ENCODE results near the gene PYGL. TPM values are rescaled to one million over a fixed set of nuclear protein-coding genes. Genes with fewer than 3 reads are reported as not detected.
"Not testable (repeated sequence)": the region's sequence is repeated elsewhere in the genome, so short reads cannot be mapped to it uniquely, and the experiment has no call there.

The PYGL gene
- total and polyA plus RNA-seq, 3 experiments from 2014 or later, result 0.44 to 0.81 TPM; not detected in 1

- Histone ChIP-seq H3K4me3 (ENCODE audit: low read length) (no peak overlapping the region), H3K27ac (ENCODE audit: low read depth, low read length) (no peak overlapping the region), H3K4me1 (ENCODE audit: insufficient read depth, low read length) (no peaks in the 10 kb centered on the region), H3K9me3 (ENCODE audit: low read length) (no peaks in the 10 kb centered on the region), H3K36me3 (ENCODE audit: insufficient read depth, low read length) (no peaks in the 10 kb centered on the region), H3K27me3 (ENCODE audit: insufficient read depth, low read length, poor library complexity, severe bottlenecking) (no peaks in the 10 kb centered on the region)
- H3K4me1 Mint-ChIP-seq, result no peaks in the 10 kb centered on the region
- no peak overlapping the region for H3K4me3 Mint-ChIP-seq
- no peak overlapping the region for H3K27ac Mint-ChIP-seq
- H3K36me3 Mint-ChIP-seq, result no peaks in the 10 kb centered on the region
- ChIA-PET POLR2A (no interaction called here), CTCF (no interaction called here)
- no peak for DNase-seq
- H3K9me3 Mint-ChIP-seq, result no peaks in the 10 kb centered on the region
- peaks cover 7 to 46% of the 10 kb centered on the region in 2 donors for H3K27me3 Mint-ChIP-seq
Measured at GRCh38 chr14:50910495-50911420, 33.5 kb downstream of the PYGL start.

DNA sequence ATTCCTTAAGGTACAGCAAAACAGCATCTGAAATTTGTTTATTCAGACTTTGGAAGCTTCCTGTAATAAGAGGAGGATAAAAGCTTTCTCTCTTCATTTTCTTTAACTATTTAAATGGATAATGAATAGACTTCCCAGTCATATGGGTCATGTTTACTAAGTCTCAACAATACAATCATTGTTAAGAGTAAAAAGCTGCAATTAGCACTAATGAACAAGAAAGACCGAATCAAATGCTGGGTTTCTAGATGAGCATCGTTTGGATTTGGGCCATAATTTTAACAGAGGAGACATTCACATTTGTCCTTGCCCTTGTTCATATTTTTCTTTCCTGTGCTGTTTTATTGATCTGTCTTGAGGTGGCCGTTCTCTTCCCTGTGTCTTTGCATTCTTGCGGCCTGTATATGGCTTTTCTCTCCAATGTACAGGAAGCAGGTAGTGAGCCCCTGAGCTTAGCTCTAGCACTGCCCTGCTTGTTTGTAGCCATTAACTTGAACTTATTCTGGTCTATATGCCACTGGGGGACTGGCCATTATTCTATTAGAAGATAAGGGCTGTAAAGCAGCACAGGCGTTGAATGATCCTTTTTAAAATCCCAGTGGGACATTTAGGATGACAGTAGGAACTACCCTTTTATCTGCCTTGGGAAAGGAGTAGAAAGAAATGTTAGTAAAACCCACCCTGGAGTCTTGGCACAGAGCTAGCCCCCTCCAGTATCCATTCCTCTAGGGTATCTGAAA, 37.8 kb downstream of the PYGL start:
- no peaks in the 10 kb centered on the region for H3K4me1 Mint-ChIP-seq
- no peaks in the 10 kb centered on the region for H3K4me1 ChIP-seq (ENCODE audit: insufficient read depth, low read length)
- no peaks in the 10 kb centered on the region for H3K27me3 ChIP-seq (ENCODE audit: insufficient read depth, low read length, poor library complexity, severe bottlenecking)
- no peak overlapping the region for H3K4me3 ChIP-seq (ENCODE audit: low read length)
- no peak overlapping the region for H3K27ac ChIP-seq (ENCODE audit: low read depth, low read length)
- peaks cover 0 to 7% (median 0%) of the 10 kb centered on the region in 5 donors for H3K9me3 Mint-ChIP-seq
- no peaks in the 10 kb centered on the region for H3K9me3 ChIP-seq (ENCODE audit: low read length)
- ChIA-PET CTCF (no interaction called here), POLR2A (no interaction called here)
- no peaks in the 10 kb centered on the region for H3K36me3 Mint-ChIP-seq
- H3K36me3 ChIP-seq (ENCODE audit: insufficient read depth, low read length), result no peaks in the 10 kb centered on the region
- no peak for DNase-seq
- peaks cover 0 to 24% of the 10 kb centered on the region in 2 donors for H3K27me3 Mint-ChIP-seq
- no peak overlapping the region for H3K27ac Mint-ChIP-seq
- H3K4me3 Mint-ChIP-seq, result no peak overlapping the region

GRCh38 chr14:50904719-50905118, 39.6 kb downstream of the PYGL start:
- POLR2A ChIA-PET, result no interaction called here
- H3K4me1 ChIP-seq (ENCODE audit: insufficient read depth, low read length), result no peaks in the 10 kb centered on the region
- H3K4me1 Mint-ChIP-seq, result no peaks in the 10 kb centered on the region
- H3K4me3 ChIP-seq (ENCODE audit: low read length), result no peak overlapping the region
- no peak overlapping the region for H3K4me3 Mint-ChIP-seq
- H3K9me3 Mint-ChIP-seq, result peaks cover 0 to 7% (median 0%) of the 10 kb centered on the region in 5 donors
- no peak for DNase-seq
- H3K27me3 Mint-ChIP-seq, result peaks cover 0 to 18% of the 10 kb centered on the region in 2 donors
- no peaks in the 10 kb centered on the region for H3K36me3 Mint-ChIP-seq
- no peak overlapping the region for H3K27ac ChIP-seq (ENCODE audit: low read depth, low read length)
- no peaks in the 10 kb centered on the region for H3K27me3 ChIP-seq (ENCODE audit: insufficient read depth, low read length, poor library complexity, severe bottlenecking)
- H3K9me3 ChIP-seq (ENCODE audit: low read length), result no peaks in the 10 kb centered on the region
- CTCF ChIA-PET, result no interaction called here
- H3K27ac Mint-ChIP-seq, result no peak overlapping the region
- no peaks in the 10 kb centered on the region for H3K36me3 ChIP-seq (ENCODE audit: insufficient read depth, low read length)

DNA sequence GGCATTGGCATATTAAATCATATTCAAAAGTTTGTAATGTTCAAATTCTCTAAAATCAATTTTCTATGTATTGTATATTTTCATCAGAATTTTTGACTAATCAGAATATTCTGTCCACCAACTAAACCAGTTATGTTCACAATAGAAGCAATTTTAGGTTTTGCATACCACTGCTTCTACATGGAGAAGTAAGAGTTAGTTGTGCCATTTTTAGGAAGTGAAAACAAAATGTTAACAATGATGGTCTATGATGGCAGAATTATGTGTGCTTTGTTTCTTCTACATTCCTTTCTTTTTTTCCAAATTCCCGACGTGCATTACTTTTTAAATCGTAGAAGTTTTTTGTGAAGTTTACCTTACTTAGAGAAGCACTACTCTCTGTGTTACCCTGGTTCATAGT, 42.9 kb downstream of the PYGL start:
- Mint-ChIP-seq H3K36me3 (no peaks in the 10 kb centered on the region), H3K27ac (no peak overlapping the region), H3K4me1 (no peaks in the 10 kb centered on the region), H3K9me3 (peaks cover 0 to 7% (median 0%) of the 10 kb centered on the region in 5 donors), H3K27me3 (peaks cover 2 to 22% of the 10 kb centered on the region in 2 donors), H3K4me3 (no peak overlapping the region)
- CTCF ChIA-PET, result no interaction called here
- no peak overlapping the region for H3K27ac ChIP-seq (ENCODE audit: low read depth, low read length)
- POLR2A ChIA-PET, result no interaction called here
- H3K27me3 ChIP-seq (ENCODE audit: insufficient read depth, low read length, poor library complexity, severe bottlenecking), result no peaks in the 10 kb centered on the region
- H3K4me3 ChIP-seq (ENCODE audit: low read length), result no peak overlapping the region
- no peaks in the 10 kb centered on the region for H3K36me3 ChIP-seq (ENCODE audit: insufficient read depth, low read length)
- no peak for DNase-seq
- H3K9me3 ChIP-seq (ENCODE audit: low read length), result no peaks in the 10 kb centered on the region
- no peaks in the 10 kb centered on the region for H3K4me1 ChIP-seq (ENCODE audit: insufficient read depth, low read length)

DNA sequence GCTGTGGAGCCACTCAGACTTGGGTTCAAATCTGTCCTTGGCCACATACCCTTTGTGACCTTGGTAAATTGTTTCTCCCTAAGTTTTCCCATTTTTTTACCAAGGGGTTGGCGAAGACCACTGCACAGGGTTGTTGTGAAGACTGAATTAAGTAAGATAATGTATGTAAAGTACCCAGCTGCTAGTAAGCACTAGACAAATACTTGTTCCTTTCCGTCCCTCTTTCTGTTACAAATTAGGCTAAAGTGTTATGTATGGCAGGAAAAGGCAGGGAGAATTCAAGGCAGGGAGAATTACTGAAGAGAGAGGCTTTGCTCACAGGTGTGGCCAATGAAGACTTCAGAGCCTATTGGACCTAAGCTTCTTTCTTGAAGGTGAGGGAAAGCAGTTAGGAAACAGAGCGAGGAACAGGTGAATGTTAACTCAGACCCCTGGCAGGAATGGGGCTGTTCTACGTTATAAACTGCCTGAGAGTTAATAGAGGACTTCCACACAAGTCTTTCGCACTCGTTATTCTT, 46.6 kb downstream of the PYGL start:
- Mint-ChIP-seq H3K4me1 (no peaks in the 10 kb centered on the region), H3K4me3 (no peak overlapping the region), H3K27ac (no peak overlapping the region), H3K36me3 (no peaks in the 10 kb centered on the region), H3K27me3 (peaks cover 2 to 40% of the 10 kb centered on the region in 2 donors), H3K9me3 (peaks cover 0 to 2% (median 0%) of the 10 kb centered on the region in 5 donors)
- H3K36me3 ChIP-seq (ENCODE audit: insufficient read depth, low read length), result no peaks in the 10 kb centered on the region
- POLR2A ChIA-PET, result no interaction called here
- H3K9me3 ChIP-seq (ENCODE audit: low read length), result no peaks in the 10 kb centered on the region
- no peak overlapping the region for H3K4me3 ChIP-seq (ENCODE audit: low read length)
- DNase-seq, result no peak
- no peaks in the 10 kb centered on the region for H3K4me1 ChIP-seq (ENCODE audit: insufficient read depth, low read length)
- CTCF ChIA-PET, result no interaction called here
- no peaks in the 10 kb centered on the region for H3K27me3 ChIP-seq (ENCODE audit: insufficient read depth, low read length, poor library complexity, severe bottlenecking)
- no peak overlapping the region for H3K27ac ChIP-seq (ENCODE audit: low read depth, low read length)

- H3K4me3 ChIP-seq (ENCODE audit: low read length); H3K9me3 ChIP-seq (ENCODE audit: low read length); H3K4me1 ChIP-seq (ENCODE audit: insufficient read depth, low read length); H3K27ac ChIP-seq (ENCODE audit: low read depth, low read length); POLR2A ChIA-PET; H3K4me3 Mint-ChIP-seq; H3K4me1 Mint-ChIP-seq; CTCF ChIA-PET; H3K36me3 ChIP-seq (ENCODE audit: insufficient read depth, low read length); H3K9me3 Mint-ChIP-seq; DNase-seq; H3K27ac Mint-ChIP-seq; H3K27me3 ChIP-seq (ENCODE audit: insufficient read depth, low read length, poor library complexity, severe bottlenecking); H3K36me3 Mint-ChIP-seq: not testable (repeated sequence)
- peaks cover 2 to 40% of the 10 kb centered on the region in 2 donors for H3K27me3 Mint-ChIP-seq
Measured at GRCh38 chr14:50897005-50897404, 47.3 kb downstream of the PYGL start.

DNA sequence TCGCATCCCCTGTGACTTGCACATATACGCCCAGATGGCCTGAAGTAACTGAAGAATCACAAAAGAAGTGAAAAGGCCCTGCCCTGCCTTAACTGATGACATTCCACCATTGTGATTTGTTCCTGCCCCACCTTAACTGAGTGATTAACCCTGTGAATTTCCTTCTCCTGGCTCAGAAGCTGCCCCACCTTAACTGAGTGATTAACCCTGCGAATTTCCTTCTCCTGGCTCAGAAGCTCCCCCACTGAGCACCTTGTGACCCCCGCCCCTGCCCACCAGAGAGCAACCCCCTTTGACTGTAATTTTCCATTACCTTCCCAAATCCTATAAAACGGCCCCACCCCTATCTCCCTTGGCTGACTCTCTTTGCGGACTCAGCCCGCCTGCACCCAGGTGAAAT, 47.9 kb downstream of the PYGL start:
- H3K27ac Mint-ChIP-seq; H3K36me3 ChIP-seq (ENCODE audit: insufficient read depth, low read length); H3K27ac ChIP-seq (ENCODE audit: low read depth, low read length); H3K4me3 ChIP-seq (ENCODE audit: low read length); H3K9me3 ChIP-seq (ENCODE audit: low read length); H3K4me3 Mint-ChIP-seq; H3K36me3 Mint-ChIP-seq; H3K9me3 Mint-ChIP-seq; H3K27me3 ChIP-seq (ENCODE audit: insufficient read depth, low read length, poor library complexity, severe bottlenecking); H3K4me1 ChIP-seq (ENCODE audit: insufficient read depth, low read length); CTCF ChIA-PET; H3K4me1 Mint-ChIP-seq; DNase-seq; POLR2A ChIA-PET: not testable (repeated sequence)
- H3K27me3 Mint-ChIP-seq, result peaks cover 4 to 40% of the 10 kb centered on the region in 2 donors

DNA sequence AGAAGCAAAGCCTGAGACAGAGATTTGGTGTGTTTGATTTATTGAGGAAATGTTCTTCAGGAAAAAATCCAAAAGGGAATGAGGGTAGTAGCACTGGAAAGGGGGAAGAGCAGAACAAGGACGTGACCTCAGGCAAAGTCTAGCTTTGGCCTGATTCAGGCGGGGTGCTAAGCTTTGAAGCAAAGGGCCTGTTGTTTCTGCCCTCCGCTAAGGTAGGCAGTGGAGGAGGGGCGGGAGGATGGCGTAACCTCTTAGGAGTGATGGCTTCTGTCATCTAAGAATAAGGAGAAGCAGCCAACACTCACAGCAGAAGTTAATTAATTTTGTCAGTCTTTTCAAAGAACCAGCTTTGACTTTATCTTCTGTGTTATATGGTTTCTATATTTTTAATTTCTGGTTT, 52.0 kb downstream of the PYGL start:
- ChIA-PET POLR2A (no interaction called here), CTCF (no interaction called here)
- Mint-ChIP-seq H3K27me3 (peaks cover 6 to 21% of the 10 kb centered on the region in 2 donors), H3K36me3 (peaks cover 0 to 2% (median 0%) of the 10 kb centered on the region in 3 donors), H3K4me3 (no peak overlapping the region), H3K4me1 (no peaks in the 10 kb centered on the region), H3K27ac (no peak overlapping the region), H3K9me3 (peaks cover 0 to 2% (median 0%) of the 10 kb centered on the region in 5 donors)
- Histone ChIP-seq H3K27ac (ENCODE audit: low read depth, low read length) (no peak overlapping the region), H3K9me3 (ENCODE audit: low read length) (no peaks in the 10 kb centered on the region), H3K4me3 (ENCODE audit: low read length) (no peak overlapping the region), H3K27me3 (ENCODE audit: insufficient read depth, low read length, poor library complexity, severe bottlenecking) (no peaks in the 10 kb centered on the region), H3K4me1 (ENCODE audit: insufficient read depth, low read length) (no peaks in the 10 kb centered on the region), H3K36me3 (ENCODE audit: insufficient read depth, low read length) (no peaks in the 10 kb centered on the region)
- no peak for DNase-seq

Measured in CD8-positive, alpha-beta memory T cell (primary cell).